Spleen (tissue), 7 donors: ENCODE data around the gene AKAP10.
"Not testable (repeated sequence)": the region's sequence is repeated elsewhere in the genome, so short reads cannot be mapped to it uniquely, and the experiment has no call there.

ENCODE experiments used
- CTCF ChIP-seq, 11 experiments: fragments of 200-600 bp in 7 of 11; fragments of 450-650 bp in 4 of 11; sonication (generic) in 4 of 11; IDR thresholded peaks in 8 of 11; conservative IDR thresholded peaks in 3 of 11; 1 replicate in 7 of 11; 2 replicates in 4 of 11; pipeline versions ENCODE4 v1.4.0 to v1.8.0; 2016 to 2021; ENCODE audit warnings: antibody characterized with exemption in 11 of 11, inconsistent platforms in 4 of 11, mild to moderate bottlenecking in 1 of 11
- POLR2A ChIP-seq, 3 donors: fragments of 450-650 bp; IDR thresholded peaks; one replicate each; pipeline ENCODE4 v1.5.1; 2017; ENCODE audit warnings: antibody characterized with exemption in 3 of 3, mild to moderate bottlenecking in 1 of 3
- donor health status: DM: no; HTN: no; CAD: no; lungs with moderate emphysema.
- donor health status: DM: no; HTN: no; CAD: no.
- donor health status: DM: no; HTN: no; CAD: no.

- not testable (repeated sequence) for TF ChIP-seq POLR2A (IDR thresholded peaks at IDR 0.05); CTCF (IDR thresholded peaks at IDR 0.05 in 8 of 11, conservative IDR thresholded peaks at IDR 0.05 in 3 of 11)
Observed at GRCh38 chr17:19962954-19963353, 14.7 kb downstream of the AKAP10 start.
